Measurements from ENCODE around the gene CYTIP. TPM values are rescaled to one million over a fixed set of nuclear protein-coding genes. Genes with fewer than 3 reads are reported as not detected.

Gene CYTIP
- polyA plus RNA-seq, 1 of the 3 experiments (the other 2 are of a cell fraction), result not detected

- Histone ChIP-seq H2AFZ (ENCODE audit: low read depth) (no peak overlapping the region), H3K9me3 (no peaks in the 10 kb centered on the region), H3K4me2 (no peak overlapping the region), H3F3A (replicated peaks; ENCODE audit: insufficient read depth) (no peaks in the 10 kb centered on the region), H3K27ac (ENCODE audit: low read depth in 2 of 2, low read length in 1 of 2) (no peak overlapping the region), H3K36me3 (replicated peaks in 1 of 2; ENCODE audit: control insufficient read depth in 1 of 2, insufficient read depth in 2 of 2, low read length in 1 of 2) (no peaks in the 10 kb centered on the region), H3K4me1 (ENCODE audit: control insufficient read depth in 1 of 2, insufficient read depth in 2 of 2, low read depth in 1 of 2, low read length in 1 of 2) (no peaks in the 10 kb centered on the region), H3K4me3 (ENCODE audit: low read depth in 2 of 2, low read length in 1 of 2) (no peak overlapping the region), H3K9me2 (no peaks in the 10 kb centered on the region), H3K79me2 (ENCODE audit: insufficient read depth) (no peaks in the 10 kb centered on the region), H3K9ac (no peak overlapping the region), H4K20me1 (ENCODE audit: insufficient read depth) (no peaks in the 10 kb centered on the region), H3K27me3 (ENCODE audit: insufficient read depth) (peaks cover 7% of the 10 kb centered on the region; the same call in 1 of the 2 replicates)
- DNase-seq, result no peak
- ChIA-PET POLR2A (no interaction called here), CTCF (interaction anchor here (0.7 kb wide), 1 partner anchor 8 kb away, joined by 3 read pairs; no protein-coding TSS in a partner anchor)
- TF ChIP-seq NFIC (IDR thresholded peaks at IDR 0.05; ENCODE audit: borderline replicate concordance) (no peak), RCOR1 (IDR thresholded peaks at IDR 0.05; ENCODE audit: low read length) (no peak), ELF1 (IDR thresholded peaks at IDR 0.05) (no peak), EZH2phosphoT487 (IDR thresholded peaks at IDR 0.05; ENCODE audit: borderline replicate concordance, low read depth) (no peak)
- 29% methylated on average over 6 of the region's 6 CpGs for WGBS (ENCODE audit: low lambda C conversion rate)
Measured at GRCh38 chr2:157459486-157459885, 15.6 kb upstream of the CYTIP start.

DNA sequence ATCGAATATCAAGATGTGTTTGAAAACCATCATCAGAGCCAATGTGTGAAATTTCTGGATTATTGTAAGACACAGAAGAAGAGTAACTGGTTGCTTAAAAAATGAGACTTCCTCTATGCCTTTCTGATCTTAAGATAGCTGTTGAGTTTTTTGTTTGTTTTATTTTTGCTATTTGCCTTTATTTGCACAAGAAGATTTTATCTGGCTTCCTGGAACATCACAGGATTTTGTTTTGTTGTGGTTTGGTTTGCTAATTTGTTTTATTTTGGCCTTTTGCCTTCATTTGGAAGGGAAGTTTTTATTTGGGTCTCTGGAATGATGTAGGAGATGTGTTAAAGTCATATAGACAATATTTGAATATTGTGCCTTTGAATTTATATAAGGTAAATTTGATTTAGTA is 3.9 kb upstream of the CYTIP start:
- H3K79me2 ChIP-seq (ENCODE audit: insufficient read depth), result no peaks in the 10 kb centered on the region
- H4K20me1 ChIP-seq (ENCODE audit: insufficient read depth), result no peaks in the 10 kb centered on the region
- H3K9ac ChIP-seq, result no peak overlapping the region
- no peaks in the 10 kb centered on the region for H3K9me3 ChIP-seq
- no peak for DNase-seq
- 0% methylated on average over 1 of the region's 1 CpG for WGBS (ENCODE audit: low lambda C conversion rate)
- no peaks in the 10 kb centered on the region for H3K4me1 ChIP-seq (ENCODE audit: control insufficient read depth in 1 of 2, insufficient read depth in 2 of 2, low read depth in 1 of 2, low read length in 1 of 2)
- peaks cover 14% of the 10 kb centered on the region for H3K27me3 ChIP-seq (ENCODE audit: insufficient read depth)
- H3K4me3 ChIP-seq (ENCODE audit: low read depth in 2 of 2, low read length in 1 of 2), result no peak overlapping the region
- no peak for TF ChIP-seq IRF3 (IDR thresholded peaks at IDR 0.05; ENCODE audit: low read depth, low read length)
- no peak for TF ChIP-seq CHD2 (IDR thresholded peaks at IDR 0.05; ENCODE audit: low read length, partially characterized antibody)
- no peak for TF ChIP-seq FOSL2 (IDR thresholded peaks at IDR 0.05; ENCODE audit: borderline replicate concordance, low read depth)
- no peak for TF ChIP-seq POLR2AphosphoS5 (IDR thresholded peaks at IDR 0.05; ENCODE audit: low read depth, low read length)
- TF ChIP-seq TEAD4 (IDR thresholded peaks at IDR 0.05; ENCODE audit: borderline replicate concordance, insufficient read depth), result no peak
- TF ChIP-seq, protein P1, sequence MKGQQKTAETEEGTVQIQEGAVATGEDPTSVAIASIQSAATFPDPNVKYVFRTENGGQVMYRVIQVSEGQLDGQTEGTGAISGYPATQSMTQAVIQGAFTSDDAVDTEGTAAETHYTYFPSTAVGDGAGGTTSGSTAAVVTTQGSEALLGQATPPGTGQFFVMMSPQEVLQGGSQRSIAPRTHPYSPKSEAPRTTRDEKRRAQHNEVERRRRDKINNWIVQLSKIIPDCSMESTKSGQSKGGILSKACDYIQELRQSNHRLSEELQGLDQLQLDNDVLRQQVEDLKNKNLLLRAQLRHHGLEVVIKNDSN (IDR thresholded peaks at IDR 0.05; ENCODE audit: borderline replicate concordance, low read depth), result no peak
- TF ChIP-seq FOXJ3 (CRISPR knock-in tag; IDR thresholded peaks at IDR 0.05), result no peak
- TF ChIP-seq TCF12 (IDR thresholded peaks at IDR 0.05), result no peak
- ChIA-PET POLR2A (no interaction called here), CTCF (interaction anchor here (0.9 kb wide), 1 partner anchor 44 kb away, joined by 3 read pairs; no protein-coding TSS in a partner anchor)
- no peaks in the 10 kb centered on the region for H3K9me2 ChIP-seq
- no peaks in the 10 kb centered on the region for H3K36me3 ChIP-seq (replicated peaks in 1 of 2; ENCODE audit: control insufficient read depth in 1 of 2, insufficient read depth in 2 of 2, low read length in 1 of 2)
- no peak overlapping the region for H3K4me2 ChIP-seq
- H3F3A ChIP-seq (replicated peaks; ENCODE audit: insufficient read depth), result no peaks in the 10 kb centered on the region
- no peak overlapping the region for H3K27ac ChIP-seq (ENCODE audit: low read depth in 2 of 2, low read length in 1 of 2)
- no peak overlapping the region for H2AFZ ChIP-seq (ENCODE audit: low read depth)

Measured in SK-N-SH (cell line).